K562 (cell line): Measurements from ENCODE around the gene ADAM8. TPM values are rescaled to one million over a fixed set of nuclear protein-coding genes. Genes with fewer than 3 reads are reported as not detected.

Source experiments
- ATAC-seq: fragments of 200-7000 bp; cut with Tn5 transposase; 3 replicates; pipeline ENCODE4 v1.9.1; 2020; ENCODE audit warnings: moderate library complexity
- BruUV-seq: library from RNA; stranded (reverse); fragments of 400-500 nt; replicated peaks from 2 replicates; lab custom pipeline; 2021; lab: Mats Ljungman, UMichigan
- CTCF ChIA-PET: fragments of 300-600 bp; formaldehyde crosslinking; extraction: SDS; loops from one replicate; lab custom pipeline; 2021; ENCODE audit warnings: low intra/inter-chr PET ratio; lab: Yijun Ruan, JAX
- POLR2A ChIA-PET: fragments of 300-600, 350-650 bp; sonication (Branson Sonifier 250); formaldehyde crosslinking; extraction: SDS; loops from one replicate; lab custom pipeline; 2021; ENCODE audit warnings: antibody characterized with exemption, inconsistent platforms; lab: Yijun Ruan, JAX
- DNase-seq, 4 experiments: peaks; one replicate each; pipeline versions ENCODE4 v3.0.0 to v3.0.0-alpha.2; 2011 to 2018; ENCODE audit warnings: low spot score in 3 of 4, mixed read lengths in 3 of 4; ENCODE audit errors: extremely low read depth in 1 of 4
- FAIRE-seq: peaks from 2 replicates; lab custom pipeline; 2011; peaks lifted over from hg19 to GRCh38; lab: Jason Lieb, UNC
- H2AFZ ChIP-seq: 2 replicates; pipeline ENCODE4 v1.6.0; 2011; ENCODE audit warnings: low read depth, low read length, control low read depth, inconsistent platforms
- H3K27ac ChIP-seq: fragments of 200-600 bp; 3 replicates; pipeline ENCODE4 v1.8.0; 2011; ENCODE audit warnings: low read depth, mild to moderate bottlenecking, control low read depth, inconsistent platforms, low read length, moderate library complexity, mixed read lengths; ENCODE audit errors: extremely low read depth
- H3K27me3 ChIP-seq, 2 experiments: fragments of 300-600 bp in 1 of 2; 2 replicates in 1 of 2; 3 replicates in 1 of 2; pipeline versions ENCODE4 v1.6.0 to v1.8.0; 2011; ENCODE audit warnings: inconsistent platforms in 2 of 2, low read length in 2 of 2, mild to moderate bottlenecking in 1 of 2, mixed read lengths in 1 of 2, moderate library complexity in 1 of 2; ENCODE audit not compliant: control insufficient read depth in 2 of 2, insufficient read depth in 2 of 2
- H3K36me3 ChIP-seq: fragments of 300-600 bp; 3 replicates; pipeline ENCODE4 v1.8.0; 2011; ENCODE audit warnings: mild to moderate bottlenecking, low read length, inconsistent platforms; ENCODE audit not compliant: control insufficient read depth, insufficient read depth
- H3K4me1 ChIP-seq, 2 experiments: fragments of 200-600 bp in 1 of 2; replicated peaks in 1 of 2; 2 replicates in 1 of 2; 3 replicates in 1 of 2; pipeline versions ENCODE4 v1.5.1 to v1.8.0; 2011; ENCODE audit warnings: inconsistent platforms in 2 of 2, low read length in 2 of 2, mild to moderate bottlenecking in 1 of 2, mixed read lengths in 1 of 2, moderate library complexity in 1 of 2; ENCODE audit not compliant: control insufficient read depth in 2 of 2, insufficient read depth in 2 of 2
- H3K4me2 ChIP-seq: 2 replicates; pipeline ENCODE4 v1.6.1; 2011; ENCODE audit warnings: low read length, control low read depth, inconsistent platforms, mixed read lengths; ENCODE audit not compliant: insufficient read depth
- H3K4me3 ChIP-seq: fragments of 200-600 bp; sonication (generic), shearing (Covaris generic); 2 replicates; pipeline ENCODE4 v1.5.1; 2016; ENCODE audit warnings: control low read depth, inconsistent platforms
- H3K79me2 ChIP-seq: fragments of 200-600 bp; 3 replicates; pipeline ENCODE4 v1.8.0; 2011; ENCODE audit warnings: low read length, inconsistent platforms; ENCODE audit not compliant: control insufficient read depth, insufficient read depth
- H3K9ac ChIP-seq, 2 experiments: 2 replicates each; pipeline versions ENCODE4 v1.6.0 to v1.6.1; 2011; ENCODE audit warnings: low read depth in 2 of 2, low read length in 2 of 2, control low read depth in 1 of 2, inconsistent platforms in 1 of 2, mild to moderate bottlenecking in 1 of 2, mixed read lengths in 1 of 2; ENCODE audit not compliant: insufficient read depth in 1 of 2
- H3K9me1 ChIP-seq: one replicate; pipeline ENCODE4 v1.6.0; 2011; ENCODE audit warnings: inconsistent platforms, mild to moderate bottlenecking, low read length, moderate library complexity; ENCODE audit not compliant: control insufficient read depth, insufficient read depth
- H3K9me3 ChIP-seq: replicated peaks from 2 replicates; pipeline ENCODE4 v1.5.1; 2011; ENCODE audit warnings: low read depth, low read length, inconsistent platforms; ENCODE audit not compliant: control insufficient read depth, insufficient read depth
- H4K20me1 ChIP-seq: replicated peaks from 2 replicates; pipeline ENCODE4 v1.6.1; 2011; ENCODE audit warnings: low read length, inconsistent platforms, mixed read lengths; ENCODE audit not compliant: control insufficient read depth, insufficient read depth
- ATF4 ChIP-seq: fragments of 450-650 bp; formaldehyde crosslinking; IDR thresholded peaks from 2 replicates; pipeline ENCODE4 v1.4.0; 2022; ENCODE audit warnings: mild to moderate bottlenecking, moderate library complexity
- EZH2 ChIP-seq: IDR thresholded peaks from 2 replicates; pipeline ENCODE4 v1.6.1; 2012; ENCODE audit warnings: low read depth, mild to moderate bottlenecking, inconsistent platforms, low read length, borderline replicate concordance
- FOXP1 ChIP-seq: sonication (generic); formaldehyde crosslinking; IDR thresholded peaks from 2 replicates; pipeline ENCODE4 v1.8.0; 2022; ENCODE audit warnings: mild to moderate bottlenecking, missing genetic modification reagents
- MITF ChIP-seq: IDR thresholded peaks from 2 replicates; pipeline ENCODE4 v1.6.1; 2014; ENCODE audit warnings: antibody characterized with exemption
- SAP30 ChIP-seq: fragments of 200-600 bp; sonication (generic); IDR thresholded peaks from 2 replicates; pipeline ENCODE4 v1.6.1; 2012; ENCODE audit warnings: borderline replicate concordance, low read depth, mild to moderate bottlenecking, moderate library complexity, low read length, control low read depth, inconsistent platforms; ENCODE audit not compliant: insufficient read depth, poor library complexity, severe bottlenecking
- SMAD3 ChIP-seq: fragments of 450-650 bp; formaldehyde crosslinking; conservative IDR thresholded peaks from 2 replicates; pipeline ENCODE4 v1.4.0; 2020; ENCODE audit warnings: mild to moderate bottlenecking
- TAF9B ChIP-seq: fragments of 450-650 bp; IDR thresholded peaks from 2 replicates; pipeline ENCODE4 v1.6.1; 2018; ENCODE audit warnings: mild to moderate bottlenecking; ENCODE audit not compliant: partially characterized antibody
- TRIM24 ChIP-seq, 2 experiments: fragments of 450-650 bp; IDR thresholded peaks; 2 replicates each; pipeline ENCODE4 v1.6.1; 2016
- ZHX1 ChIP-seq: fragments of 150-350 bp; conservative IDR thresholded peaks from 2 replicates; pipeline ENCODE4 v1.6.1; 2014; ENCODE audit warnings: low read length
- WGBS: fragments of 100-300 bp; shearing (Covaris generic); methylation state at CpG from one replicate; pipeline ENCODE4 v1.1.6; 2016; ENCODE audit warnings: low coverage, mixed read lengths; ENCODE audit not compliant: insufficient coverage; ENCODE audit errors: missing lambda C conversion rate; 5-methylcytosine and 5-hydroxymethylcytosine counted together
- in situ Hi-C: fragments of 300-500 bp; cut with MboI; formaldehyde crosslinking; loops from 4 replicates; pipeline ENCODE4 v1.15.0; 2018; ENCODE audit warnings: inconsistent platforms, mixed read lengths
- intact Hi-C: fragments of 100-400 bp; cut with micrococcal nuclease; formaldehyde crosslinking; loops from 2 replicates; pipeline ENCODE4 v1.14.2; 2022
- polyA plus RNA-seq, 8 experiments: library from polyadenylated mRNA; depleted of rRNA in 4 of 8; stranded (reverse) in 5 of 8; unstranded in 3 of 8; fragments of >200 nt; fragmentation: Nextera tagmentation in 2 of 8; fragmentation: Illumina TruSeq in 1 of 8; extraction: Ambion mirVana in 2 of 8; extraction: Trizol in 1 of 8; gene quantifications; 2 replicates each; pipeline versions ENCODE4 v1.2.1 to v1.2.3, GENCODE V29; 2011 to 2014; ENCODE audit warnings: inconsistent platforms in 1 of 8, missing spikeins in 1 of 8
- total RNA-seq, 7 experiments: library from RNA; depleted of rRNA in 6 of 7; stranded (reverse); fragments of >200 nt in 6 of 7; fragmentation: Illumina TruSeq in 2 of 7; extraction: Trizol in 2 of 7; gene quantifications; 2 replicates each; pipeline versions ENCODE4 v1.2.1 to v1.2.3, GENCODE V29; 2011 to 2021; ENCODE audit warnings: low replicate concordance in 1 of 7
- TF ChIP-seq, protein P1 (sequence below): fragments of 450-650 bp; IDR thresholded peaks from 2 replicates; pipeline ENCODE4 v1.6.1; 2014; ENCODE audit warnings: low read depth, mild to moderate bottlenecking, moderate library complexity, borderline replicate concordance

The ADAM8 gene
- total and polyA plus RNA-seq, 9 of the 15 experiments (the other 6 are each of a cell fraction or from before 2014, with no cell fraction given) = 0.07 to 7.0 (median 1.1) TPM

GRCh38 chr10:133212853-133213494 lies 63.7 kb downstream of the ADAM8 start:
- TF ChIP-seq FOXP1 (no peak), EZH2 (no peak), TAF9B (no peak), ATF4 (no peak), TRIM24 (IDR thresholded peaks at IDR 0.05) (no peak), MITF (no peak), SAP30 (no peak), ZHX1 (no peak), SMAD3 (no peak)
- TF ChIP-seq, protein P1, sequence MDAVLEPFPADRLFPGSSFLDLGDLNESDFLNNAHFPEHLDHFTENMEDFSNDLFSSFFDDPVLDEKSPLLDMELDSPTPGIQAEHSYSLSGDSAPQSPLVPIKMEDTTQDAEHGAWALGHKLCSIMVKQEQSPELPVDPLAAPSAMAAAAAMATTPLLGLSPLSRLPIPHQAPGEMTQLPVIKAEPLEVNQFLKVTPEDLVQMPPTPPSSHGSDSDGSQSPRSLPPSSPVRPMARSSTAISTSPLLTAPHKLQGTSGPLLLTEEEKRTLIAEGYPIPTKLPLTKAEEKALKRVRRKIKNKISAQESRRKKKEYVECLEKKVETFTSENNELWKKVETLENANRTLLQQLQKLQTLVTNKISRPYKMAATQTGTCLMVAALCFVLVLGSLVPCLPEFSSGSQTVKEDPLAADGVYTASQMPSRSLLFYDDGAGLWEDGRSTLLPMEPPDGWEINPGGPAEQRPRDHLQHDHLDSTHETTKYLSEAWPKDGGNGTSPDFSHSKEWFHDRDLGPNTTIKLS = no peak
- H3K4me2 ChIP-seq = no peak overlapping the region
- no TSS peak for BruUV-seq
- no peak overlapping the region for H3K4me3 ChIP-seq
- no peaks in the 10 kb centered on the region for H3K79me2 ChIP-seq
- no peaks in the 10 kb centered on the region for H3K36me3 ChIP-seq
- no peaks in the 10 kb centered on the region for H4K20me1 ChIP-seq
- H2AFZ ChIP-seq = no peak overlapping the region
- peaks cover 0 to 47% of the 10 kb centered on the region in 2 experiments; a peak in 2 of 5 replicates for H3K4me1 ChIP-seq
- no peaks in the 10 kb centered on the region; the same call in 1 of the 2 replicates for H3K9me3 ChIP-seq
- no peak overlapping the region for H3K9ac ChIP-seq
- H3K9me1 ChIP-seq = no peaks in the 10 kb centered on the region
- DNase-seq = no peak
- ATAC-seq = no peak
- 5% methylated on average over 8 of the region's 20 CpGs for WGBS
- no peak for FAIRE-seq
- no peak overlapping the region for H3K27ac ChIP-seq
- intact Hi-C loops (no loop called here), in situ Hi-C loops (no loop called here)
- POLR2A ChIA-PET = no interaction called here
- CTCF ChIA-PET = no interaction called here
- peaks cover 5 to 41% of the 10 kb centered on the region in 2 experiments; a peak in 4 of 5 replicates for H3K27me3 ChIP-seq
